GM19043 (cell line): Measurements from ENCODE around the gene COX15.
"Not testable (repeated sequence)": the region's sequence is repeated elsewhere in the genome, so short reads cannot be mapped to it uniquely, and the experiment has no call there.

Experiments used
- ATAC-seq: cut with Tn5 transposase; IDR thresholded peaks from one replicate; pipeline ENCODE4 v1.9.1; 2021; ENCODE audit warnings: low read depth; ENCODE audit not compliant: unreplicated experiment

Gene COX15

DNA sequence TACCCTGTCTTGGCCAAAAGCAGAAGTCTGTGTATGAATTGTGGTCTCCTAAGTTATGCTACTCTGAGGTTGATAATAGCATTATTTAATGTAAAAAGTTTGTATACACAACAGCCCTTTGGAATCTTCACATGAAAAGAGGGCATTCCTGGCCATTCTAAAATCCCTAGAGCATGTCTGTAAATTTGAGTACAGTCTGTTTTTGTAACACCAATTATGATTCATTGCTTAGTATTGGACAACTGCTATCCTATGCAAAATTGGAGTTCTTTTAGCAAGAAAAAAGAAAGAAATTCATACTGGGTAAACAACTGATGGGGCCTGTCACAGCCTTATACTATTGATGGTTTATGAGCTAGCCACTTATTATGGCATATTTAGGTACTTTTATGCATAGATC lies 10.3 kb upstream of the COX15 start:
- no peak for ATAC-seq

- no peak for ATAC-seq
Measured at GRCh38 chr10:99740933-99741559, 9.1 kb upstream of the COX15 start.

DNA sequence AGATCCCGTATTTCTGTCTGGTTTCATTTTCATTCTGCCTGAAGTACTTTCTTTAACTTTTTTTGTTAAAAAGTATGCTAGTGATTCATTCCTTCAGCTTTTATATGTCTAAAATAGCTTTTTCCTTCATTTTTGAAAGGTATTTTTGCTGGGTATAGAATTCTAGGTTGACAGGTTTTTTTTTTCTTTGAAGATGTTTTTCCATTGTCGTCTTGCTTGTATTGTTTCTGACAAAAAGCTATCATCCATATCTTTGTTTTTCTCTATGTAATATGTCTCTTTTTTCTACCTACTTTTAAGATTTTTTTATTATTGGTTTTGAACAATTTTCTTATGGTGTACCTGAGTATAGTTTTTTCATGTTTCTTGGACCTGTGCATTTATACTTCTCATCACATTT lies 8.3 kb upstream of the COX15 start:
- ATAC-seq = no peak

GRCh38 chr10:99734111-99734510 lies 2.2 kb upstream of the COX15 start:
- not testable (repeated sequence) for ATAC-seq

- no peak for ATAC-seq
Measured at GRCh38 chr10:99733366-99733765, 1.4 kb upstream of the COX15 start.

DNA sequence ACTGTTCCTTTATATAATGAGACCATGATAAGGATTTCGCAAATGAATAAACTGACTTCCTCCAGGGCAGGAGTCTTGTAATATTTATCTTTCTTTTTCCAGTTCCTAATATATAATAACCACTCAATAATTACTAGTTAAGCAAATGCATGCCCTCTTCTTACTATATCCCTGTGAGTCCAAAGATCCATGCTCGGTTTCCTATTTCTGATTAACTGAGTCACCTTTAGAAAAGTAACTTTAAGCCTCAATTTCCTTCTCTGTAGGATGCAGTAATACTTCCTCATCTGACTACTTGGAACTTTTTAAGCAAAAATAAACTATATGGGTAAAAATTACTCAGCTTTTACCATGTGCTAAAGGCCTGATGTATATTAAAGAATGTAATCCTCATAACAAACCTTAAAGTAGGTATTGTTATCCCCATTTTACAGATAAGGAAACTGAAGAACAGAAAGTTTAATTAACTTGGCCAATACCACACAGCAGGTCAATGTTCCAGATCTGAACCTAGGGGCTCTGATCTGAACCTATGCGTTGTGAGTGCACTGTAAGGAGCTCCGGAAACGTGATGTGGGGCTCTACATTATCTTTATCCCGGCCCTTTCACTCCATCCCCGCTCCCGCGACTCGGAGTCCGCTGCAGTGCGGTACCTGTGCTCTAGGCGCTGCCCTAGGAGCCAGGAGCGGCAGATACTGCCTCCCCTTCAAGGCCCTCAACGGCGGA lies 458 bp downstream of the COX15 start:
- no peak for ATAC-seq

GRCh38 chr10:99730026-99730425 lies 1.9 kb downstream of the COX15 start:
- ATAC-seq = no peak

GRCh38 chr10:99720387-99720786 lies 11.5 kb downstream of the COX15 start:
- ATAC-seq = no peak

GRCh38 chr10:99714446-99714845 lies 17.5 kb downstream of the COX15 start:
- no peak for ATAC-seq

- peak; percentile 56 for ATAC-seq
Measured at GRCh38 chr10:99711129-99711719, 20.7 kb downstream of the COX15 start.

GRCh38 chr10:99709480-99710229 lies 22.3 kb downstream of the COX15 start:
- ATAC-seq = peak; percentile 68

DNA sequence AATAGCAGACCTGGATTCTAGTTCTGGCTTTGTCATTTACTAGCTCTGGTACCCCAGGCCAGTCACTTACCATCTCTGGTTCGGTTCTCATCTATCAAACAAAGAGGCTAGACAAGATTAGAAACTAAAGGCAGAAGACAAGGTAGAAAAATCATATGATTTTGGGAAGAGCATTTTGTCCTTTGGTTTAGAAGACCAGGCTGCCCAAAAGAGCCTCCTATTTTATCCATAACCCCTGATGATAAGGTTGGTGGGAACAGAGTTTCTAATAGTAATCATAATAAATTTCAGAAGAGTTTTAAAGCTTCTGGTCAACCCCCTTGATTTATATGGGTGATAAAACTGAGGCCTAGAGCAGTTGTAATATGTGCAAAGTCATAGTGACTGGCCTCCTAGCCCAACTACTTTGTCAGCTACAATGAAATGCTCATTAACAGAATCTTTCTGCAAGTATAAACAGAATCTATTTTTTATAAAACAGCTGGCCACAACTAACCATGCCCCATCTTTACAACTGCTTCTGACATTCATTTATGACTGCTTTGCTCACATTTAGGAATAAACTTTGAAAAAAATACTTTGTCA lies 23.4 kb downstream of the COX15 start:
- ATAC-seq = no peak

- ATAC-seq = no peak
Measured at GRCh38 chr10:99700649-99701048, 31.3 kb downstream of the COX15 start.

DNA sequence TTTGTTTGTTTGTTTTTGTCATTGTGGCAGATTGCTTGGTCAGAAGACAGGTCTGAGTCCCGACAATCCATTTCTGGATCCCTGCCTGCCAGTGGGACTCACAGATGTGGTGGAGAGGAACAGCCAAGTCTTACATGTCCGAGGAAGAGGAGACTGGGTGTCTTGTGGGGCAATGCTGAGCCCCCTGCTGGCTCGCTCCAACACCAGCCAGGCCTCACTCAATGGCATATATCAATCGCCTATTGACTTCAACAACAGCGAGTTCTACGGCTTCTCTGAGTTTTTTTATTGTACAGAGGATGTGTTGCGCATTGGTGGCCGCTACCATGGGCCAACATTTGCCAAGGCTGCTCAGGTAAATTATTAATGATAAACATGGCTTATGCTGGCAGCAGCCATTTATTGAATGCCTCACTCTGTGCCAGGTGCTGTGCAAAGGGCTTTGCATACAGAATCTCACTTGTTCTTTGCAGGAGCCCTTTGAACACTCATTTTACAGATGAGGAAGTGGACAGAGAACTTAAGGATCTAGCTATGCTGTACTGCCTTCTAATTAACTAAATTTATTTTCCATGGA lies 33.3 kb downstream of the COX15 start:
- no peak for ATAC-seq

DNA sequence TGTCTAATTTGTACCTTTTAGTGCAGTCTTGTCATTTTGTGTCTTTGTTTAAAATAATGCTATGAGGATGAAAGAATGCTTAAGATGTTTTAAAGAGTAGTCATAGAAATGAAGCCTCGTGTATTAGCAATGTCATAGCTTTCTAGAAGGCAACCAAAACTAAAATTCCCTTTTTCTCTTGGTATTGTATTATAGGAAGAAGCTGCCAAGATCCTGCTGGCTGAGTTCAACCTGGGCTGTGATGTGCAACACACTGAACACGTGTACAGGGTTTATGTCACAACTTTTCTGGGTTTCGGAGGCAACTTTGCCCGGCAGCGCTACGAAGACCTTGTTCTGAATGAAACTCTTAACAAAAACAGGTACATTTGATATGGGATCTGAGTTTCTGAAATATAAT lies 36.2 kb downstream of the COX15 start:
- no peak for ATAC-seq

DNA sequence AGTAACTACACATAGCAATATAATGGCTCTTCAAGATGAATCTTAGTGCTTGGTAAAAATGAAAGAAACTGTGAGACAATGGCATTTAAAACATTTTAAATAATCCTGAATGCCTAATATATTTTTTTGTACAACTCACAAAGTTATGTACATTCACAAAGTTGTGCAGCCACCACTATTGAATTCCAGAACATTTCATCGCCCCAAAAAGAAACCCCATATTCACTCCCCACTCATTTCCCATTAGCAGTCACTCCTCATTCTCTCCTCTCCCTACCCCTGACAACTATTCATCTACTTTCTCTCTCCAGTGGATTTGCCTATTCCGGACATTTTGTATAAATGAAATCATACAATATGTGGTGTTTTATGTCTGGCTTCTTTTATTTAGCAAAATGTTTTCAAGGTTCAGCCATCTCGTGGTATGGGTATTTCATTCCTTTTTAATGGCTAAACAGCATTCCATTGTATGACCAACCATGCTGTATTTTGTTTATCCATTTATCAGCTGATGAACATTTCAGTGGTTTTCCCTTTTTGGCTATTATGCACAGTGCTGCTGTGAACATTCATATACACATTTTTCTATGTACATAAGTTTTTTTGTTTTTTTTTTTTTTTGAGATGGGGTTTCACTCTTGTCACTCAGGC lies 37.9 kb downstream of the COX15 start:
- ATAC-seq = no peak

GRCh38 chr10:99689461-99689860 lies 42.5 kb downstream of the COX15 start:
- ATAC-seq = no peak

DNA sequence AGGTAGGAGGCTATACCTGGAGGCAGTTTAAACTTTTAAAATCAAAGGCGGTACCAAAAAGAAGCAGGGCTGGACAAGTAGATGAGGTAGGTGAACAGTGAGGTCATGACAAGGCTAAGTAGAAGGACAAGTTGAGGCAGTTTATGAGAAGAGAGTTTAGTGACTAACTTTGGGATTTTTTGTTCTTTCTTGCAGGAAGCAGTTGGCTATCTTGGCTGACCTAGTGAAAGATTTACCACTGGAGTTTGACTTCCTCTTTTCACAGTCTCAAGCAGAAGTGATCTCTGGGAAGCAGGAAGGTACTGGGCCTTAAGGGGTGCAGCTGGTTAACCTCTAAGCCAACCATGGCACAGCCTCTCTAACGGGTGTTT lies 46.3 kb downstream of the COX15 start:
- peak; percentile 93 for ATAC-seq

GRCh38 chr10:99682752-99683151 lies 49.2 kb downstream of the COX15 start:
- no peak for ATAC-seq
